ENCODE measurements around the gene CDC20.
"Not testable (repeated sequence)": the region's sequence is repeated elsewhere in the genome, so short reads cannot be mapped to it uniquely, and the experiment has no call there.

CDC20 gene

DNA sequence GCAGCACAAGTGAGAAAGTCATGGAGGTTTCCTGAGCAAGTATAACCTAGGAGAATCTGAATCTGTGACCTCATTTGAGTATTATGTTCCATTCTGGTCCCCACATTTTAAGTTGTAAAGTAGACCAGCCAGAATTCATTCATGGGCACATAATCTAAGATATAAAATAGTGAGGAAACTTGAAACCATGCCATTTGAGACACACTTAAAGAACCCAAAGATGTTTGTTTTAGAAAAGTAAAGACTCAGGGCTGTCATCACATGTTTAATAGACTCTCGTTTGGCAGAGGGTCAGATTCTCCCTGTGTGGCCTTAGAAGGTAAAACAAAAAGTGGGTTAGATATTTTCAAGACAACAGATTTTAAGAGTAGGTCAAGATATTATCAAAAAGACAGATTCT lies 37.3 kb downstream of the CDC20 start:
- no peaks in the 10 kb centered on the region for H3F3A ChIP-seq (ENCODE audit: low read depth)
- no peak overlapping the region for H3K4me2 ChIP-seq (ENCODE audit: low read depth, low read length, poor library complexity, severe bottlenecking)
- H4K20me1 ChIP-seq (ENCODE audit: insufficient read depth, low read length, poor library complexity, severe bottlenecking): no peaks in the 10 kb centered on the region
- no peak overlapping the region for H3K4me3 ChIP-seq (ENCODE audit: low read length, poor library complexity, severe bottlenecking)
- H3K4me1 ChIP-seq (ENCODE audit: insufficient read depth, low read length, poor library complexity, severe bottlenecking): peaks cover 3% of the 10 kb centered on the region
- no peaks in the 10 kb centered on the region for H3K27me3 ChIP-seq (ENCODE audit: insufficient read depth, low read length, poor library complexity, severe bottlenecking)
- no peak overlapping the region for H3K9ac ChIP-seq (ENCODE audit: low read depth, low read length, poor library complexity, severe bottlenecking)
- no peaks in the 10 kb centered on the region for H3K9me3 ChIP-seq (ENCODE audit: insufficient read depth, low read depth, low read length)
- no peaks in the 10 kb centered on the region for H3K36me3 ChIP-seq (ENCODE audit: insufficient read depth, low read length)
- H2AFZ ChIP-seq (ENCODE audit: low read length): no peak overlapping the region
- TF ChIP-seq EZH2phosphoT487 (IDR thresholded peaks at IDR 0.05; ENCODE audit: borderline replicate concordance): no peak
- TF ChIP-seq, protein P1, sequence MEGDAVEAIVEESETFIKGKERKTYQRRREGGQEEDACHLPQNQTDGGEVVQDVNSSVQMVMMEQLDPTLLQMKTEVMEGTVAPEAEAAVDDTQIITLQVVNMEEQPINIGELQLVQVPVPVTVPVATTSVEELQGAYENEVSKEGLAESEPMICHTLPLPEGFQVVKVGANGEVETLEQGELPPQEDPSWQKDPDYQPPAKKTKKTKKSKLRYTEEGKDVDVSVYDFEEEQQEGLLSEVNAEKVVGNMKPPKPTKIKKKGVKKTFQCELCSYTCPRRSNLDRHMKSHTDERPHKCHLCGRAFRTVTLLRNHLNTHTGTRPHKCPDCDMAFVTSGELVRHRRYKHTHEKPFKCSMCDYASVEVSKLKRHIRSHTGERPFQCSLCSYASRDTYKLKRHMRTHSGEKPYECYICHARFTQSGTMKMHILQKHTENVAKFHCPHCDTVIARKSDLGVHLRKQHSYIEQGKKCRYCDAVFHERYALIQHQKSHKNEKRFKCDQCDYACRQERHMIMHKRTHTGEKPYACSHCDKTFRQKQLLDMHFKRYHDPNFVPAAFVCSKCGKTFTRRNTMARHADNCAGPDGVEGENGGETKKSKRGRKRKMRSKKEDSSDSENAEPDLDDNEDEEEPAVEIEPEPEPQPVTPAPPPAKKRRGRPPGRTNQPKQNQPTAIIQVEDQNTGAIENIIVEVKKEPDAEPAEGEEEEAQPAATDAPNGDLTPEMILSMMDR (conservative IDR thresholded peaks at IDR 0.05; ENCODE audit: low read length): no peak
- peaks cover 3% of the 10 kb centered on the region; the same call in 1 of the 2 replicates for H3K79me2 ChIP-seq (ENCODE audit: insufficient read depth, low read length)
- no peaks in the 10 kb centered on the region for H3K9me2 ChIP-seq (replicated peaks; ENCODE audit: low read depth, low read length)

- no peaks in the 10 kb centered on the region for H3K79me2 ChIP-seq (ENCODE audit: insufficient read depth, low read length)
- H2AFZ ChIP-seq (ENCODE audit: low read length): no peak overlapping the region
- H3F3A ChIP-seq (ENCODE audit: low read depth): no peaks in the 10 kb centered on the region
- no peaks in the 10 kb centered on the region for H3K36me3 ChIP-seq (ENCODE audit: insufficient read depth, low read length)
- H3K4me3 ChIP-seq (ENCODE audit: low read length, poor library complexity, severe bottlenecking): no peak overlapping the region
- H3K9me2 ChIP-seq (replicated peaks; ENCODE audit: low read depth, low read length): no peaks in the 10 kb centered on the region
- no peaks in the 10 kb centered on the region for H4K20me1 ChIP-seq (ENCODE audit: insufficient read depth, low read length, poor library complexity, severe bottlenecking)
- H3K4me2 ChIP-seq (ENCODE audit: low read depth, low read length, poor library complexity, severe bottlenecking): no peak overlapping the region
- no peaks in the 10 kb centered on the region for H3K27me3 ChIP-seq (ENCODE audit: insufficient read depth, low read length, poor library complexity, severe bottlenecking)
- no peaks in the 10 kb centered on the region for H3K4me1 ChIP-seq (ENCODE audit: insufficient read depth, low read length, poor library complexity, severe bottlenecking)
- no peaks in the 10 kb centered on the region for H3K9me3 ChIP-seq (ENCODE audit: insufficient read depth, low read depth, low read length)
- TF ChIP-seq, protein P1 (conservative IDR thresholded peaks at IDR 0.05; ENCODE audit: low read length): no peak
- no peak for TF ChIP-seq EZH2phosphoT487 (IDR thresholded peaks at IDR 0.05; ENCODE audit: borderline replicate concordance)
- H3K9ac ChIP-seq (ENCODE audit: low read depth, low read length, poor library complexity, severe bottlenecking): no peak overlapping the region
These were observed 39.4 kb downstream of the CDC20 start for GRCh38 chr1:43398227-43398626.

DNA sequence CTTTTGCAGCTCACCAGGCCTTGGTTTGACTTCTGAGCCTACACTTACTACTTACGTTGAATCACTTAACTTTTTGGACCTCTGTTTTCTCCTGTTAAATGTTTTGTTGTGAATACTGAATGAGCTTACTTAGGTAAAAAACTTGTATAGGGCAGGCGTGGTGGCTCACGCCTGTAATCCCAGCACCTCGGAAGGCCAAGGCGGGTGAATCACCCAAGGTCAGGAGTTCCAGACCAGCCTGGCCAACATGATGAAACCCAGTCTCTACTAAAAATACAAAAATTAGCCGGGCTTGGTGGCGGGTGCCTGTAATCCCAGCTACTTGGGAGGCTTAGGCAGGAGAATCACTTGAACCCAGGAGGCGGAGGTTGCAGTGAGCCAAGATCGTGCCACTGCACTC lies 41.7 kb downstream of the CDC20 start:
- not testable (repeated sequence) for H3K4me2 ChIP-seq (ENCODE audit: low read depth, low read length, poor library complexity, severe bottlenecking); H4K20me1 ChIP-seq (ENCODE audit: insufficient read depth, low read length, poor library complexity, severe bottlenecking); H3K9me3 ChIP-seq (ENCODE audit: insufficient read depth, low read depth, low read length); H3K36me3 ChIP-seq (ENCODE audit: insufficient read depth, low read length); H3K9me2 ChIP-seq (replicated peaks; ENCODE audit: low read depth, low read length); H3K4me1 ChIP-seq (ENCODE audit: insufficient read depth, low read length, poor library complexity, severe bottlenecking); H3K27me3 ChIP-seq (ENCODE audit: insufficient read depth, low read length, poor library complexity, severe bottlenecking); H2AFZ ChIP-seq (ENCODE audit: low read length); H3K79me2 ChIP-seq (ENCODE audit: insufficient read depth, low read length); H3K9ac ChIP-seq (ENCODE audit: low read depth, low read length, poor library complexity, severe bottlenecking); H3F3A ChIP-seq (ENCODE audit: low read depth); H3K4me3 ChIP-seq (ENCODE audit: low read length, poor library complexity, severe bottlenecking)

- Histone ChIP-seq H3K4me1 (ENCODE audit: insufficient read depth, low read length, poor library complexity, severe bottlenecking) (no peaks in the 10 kb centered on the region), H3F3A (ENCODE audit: low read depth) (no peaks in the 10 kb centered on the region), H3K36me3 (ENCODE audit: insufficient read depth, low read length) (peaks cover 19% of the 10 kb centered on the region; the same call in 1 of the 2 replicates), H3K4me3 (ENCODE audit: low read length, poor library complexity, severe bottlenecking) (no peak overlapping the region), H3K9ac (ENCODE audit: low read depth, low read length, poor library complexity, severe bottlenecking) (no peak overlapping the region), H3K9me2 (replicated peaks; ENCODE audit: low read depth, low read length) (no peaks in the 10 kb centered on the region), H3K27me3 (ENCODE audit: insufficient read depth, low read length, poor library complexity, severe bottlenecking) (no peaks in the 10 kb centered on the region), H3K79me2 (ENCODE audit: insufficient read depth, low read length) (no peaks in the 10 kb centered on the region), H3K9me3 (ENCODE audit: insufficient read depth, low read depth, low read length) (no peaks in the 10 kb centered on the region), H4K20me1 (ENCODE audit: insufficient read depth, low read length, poor library complexity, severe bottlenecking) (no peaks in the 10 kb centered on the region), H3K4me2 (ENCODE audit: low read depth, low read length, poor library complexity, severe bottlenecking) (no peak overlapping the region), H2AFZ (ENCODE audit: low read length) (no peak overlapping the region)
- TF ChIP-seq, protein P1 (conservative IDR thresholded peaks at IDR 0.05; ENCODE audit: low read length): no peak
- TF ChIP-seq EZH2phosphoT487 (IDR thresholded peaks at IDR 0.05; ENCODE audit: borderline replicate concordance): no peak
These were observed 43.5 kb downstream of the CDC20 start for GRCh38 chr1:43402089-43402865.
